RWPE2 (cell line): Measurements from ENCODE around the gene OR52B6.

Source experiments
- ATAC-seq: fragments of 200-7000 bp; cut with Tn5 transposase; 3 replicates; pipeline ENCODE4 v1.9.1; 2021; ENCODE audit warnings: low read depth
- DNase-seq: peaks from one replicate; pipeline ENCODE4 v3.0.0-alpha.2; 2020; ENCODE audit warnings: low spot score
- H3K27ac ChIP-seq: fragments of 450-650 bp; 2 replicates; pipeline ENCODE4 v1.5.1; 2017; ENCODE audit warnings: mild to moderate bottlenecking; ENCODE audit not compliant: poor library complexity, severe bottlenecking
- H3K27me3 ChIP-seq: fragments of 250-450 bp; sonication (Bioruptor Pico); 2 replicates; pipeline ENCODE4 v1.5.1; 2021; ENCODE audit warnings: mild to moderate bottlenecking, moderate library complexity; ENCODE audit not compliant: insufficient read depth, poor library complexity, severe bottlenecking
- H3K36me3 ChIP-seq: fragments of 250-450 bp; sonication (Bioruptor Pico); 2 replicates; pipeline ENCODE4 v1.5.1; 2020; ENCODE audit warnings: low read depth, mild to moderate bottlenecking, moderate library complexity
- H3K4me1 ChIP-seq: fragments of 250-450 bp; sonication (Bioruptor Pico); 2 replicates; pipeline ENCODE4 v1.5.1; 2021; ENCODE audit warnings: mild to moderate bottlenecking, moderate library complexity; ENCODE audit not compliant: insufficient read depth, poor library complexity, severe bottlenecking
- H3K4me3 ChIP-seq: fragments of 250-450 bp; sonication (Bioruptor Pico); 2 replicates; pipeline ENCODE4 v1.5.1; 2021; ENCODE audit warnings: mild to moderate bottlenecking, moderate library complexity; ENCODE audit not compliant: severe bottlenecking
- H3K9me3 ChIP-seq: fragments of 250-450 bp; sonication (Bioruptor Pico); 2 replicates; pipeline ENCODE4 v1.5.1; 2021; ENCODE audit warnings: mild to moderate bottlenecking, moderate library complexity; ENCODE audit not compliant: severe bottlenecking
- TF ChIP-seq, protein P1 (sequence below): fragments of 450-650 bp; IDR thresholded peaks from one replicate; pipeline ENCODE4 v1.5.1; 2017; ENCODE audit warnings: mild to moderate bottlenecking, moderate library complexity; ENCODE audit not compliant: poor library complexity, severe bottlenecking

Gene OR52B6

DNA sequence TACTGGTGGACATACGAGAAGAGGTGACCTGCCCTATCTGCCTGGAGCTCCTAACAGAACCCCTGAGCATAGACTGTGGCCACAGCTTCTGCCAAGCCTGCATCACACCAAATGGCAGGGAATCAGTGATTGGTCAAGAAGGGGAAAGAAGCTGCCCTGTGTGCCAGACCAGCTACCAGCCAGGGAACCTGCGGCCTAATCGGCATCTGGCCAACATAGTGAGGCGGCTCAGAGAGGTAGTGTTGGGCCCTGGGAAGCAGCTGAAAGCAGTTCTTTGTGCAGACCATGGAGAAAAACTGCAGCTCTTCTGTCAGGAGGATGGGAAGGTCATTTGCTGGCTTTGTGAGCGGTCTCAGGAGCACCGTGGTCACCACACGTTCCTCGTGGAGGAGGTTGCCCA, 22.6 kb downstream of the OR52B6 start:
- Histone ChIP-seq H3K27me3 (no peaks in the 10 kb centered on the region), H3K27ac (no peak overlapping the region), H3K4me1 (peaks cover 22% of the 10 kb centered on the region), H3K36me3 (peaks cover 15% of the 10 kb centered on the region; the same call in 1 of the 2 replicates), H3K4me3 (no peak overlapping the region), H3K9me3 (no peaks in the 10 kb centered on the region)
- TF ChIP-seq, protein P1, sequence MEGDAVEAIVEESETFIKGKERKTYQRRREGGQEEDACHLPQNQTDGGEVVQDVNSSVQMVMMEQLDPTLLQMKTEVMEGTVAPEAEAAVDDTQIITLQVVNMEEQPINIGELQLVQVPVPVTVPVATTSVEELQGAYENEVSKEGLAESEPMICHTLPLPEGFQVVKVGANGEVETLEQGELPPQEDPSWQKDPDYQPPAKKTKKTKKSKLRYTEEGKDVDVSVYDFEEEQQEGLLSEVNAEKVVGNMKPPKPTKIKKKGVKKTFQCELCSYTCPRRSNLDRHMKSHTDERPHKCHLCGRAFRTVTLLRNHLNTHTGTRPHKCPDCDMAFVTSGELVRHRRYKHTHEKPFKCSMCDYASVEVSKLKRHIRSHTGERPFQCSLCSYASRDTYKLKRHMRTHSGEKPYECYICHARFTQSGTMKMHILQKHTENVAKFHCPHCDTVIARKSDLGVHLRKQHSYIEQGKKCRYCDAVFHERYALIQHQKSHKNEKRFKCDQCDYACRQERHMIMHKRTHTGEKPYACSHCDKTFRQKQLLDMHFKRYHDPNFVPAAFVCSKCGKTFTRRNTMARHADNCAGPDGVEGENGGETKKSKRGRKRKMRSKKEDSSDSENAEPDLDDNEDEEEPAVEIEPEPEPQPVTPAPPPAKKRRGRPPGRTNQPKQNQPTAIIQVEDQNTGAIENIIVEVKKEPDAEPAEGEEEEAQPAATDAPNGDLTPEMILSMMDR: no peak
- no peak for DNase-seq
- ATAC-seq: no peak

GRCh38 chr11:5604896-5605295, 24.2 kb downstream of the OR52B6 start:
- TF ChIP-seq, protein P1: no peak
- ATAC-seq: no peak
- H3K27ac ChIP-seq: no peak overlapping the region
- peaks cover 15% of the 10 kb centered on the region; the same call in 1 of the 2 replicates for H3K36me3 ChIP-seq
- DNase-seq: no peak
- H3K9me3 ChIP-seq: no peaks in the 10 kb centered on the region
- H3K4me1 ChIP-seq: peaks cover 10% of the 10 kb centered on the region
- no peaks in the 10 kb centered on the region for H3K27me3 ChIP-seq
- no peak overlapping the region for H3K4me3 ChIP-seq

DNA sequence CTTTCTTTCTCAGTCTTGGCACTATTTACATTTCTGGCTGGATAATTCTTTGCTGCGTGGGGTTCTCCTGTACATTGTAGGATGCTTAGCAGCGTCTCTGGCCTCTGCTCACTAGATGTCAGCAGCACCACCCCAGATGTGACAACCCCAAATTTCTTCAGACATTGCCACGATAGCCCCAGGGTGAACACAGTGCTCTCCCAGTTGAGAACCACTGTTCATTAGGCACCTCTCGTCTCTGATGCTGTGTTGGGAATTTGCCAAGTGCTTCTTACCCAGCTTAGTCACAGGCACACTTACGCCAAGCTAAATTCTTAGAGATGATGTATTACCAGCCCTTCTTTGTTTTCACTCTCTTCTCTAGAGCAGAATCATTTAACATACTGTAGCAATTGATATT, 25.2 kb downstream of the OR52B6 start:
- H3K4me3 ChIP-seq: no peak overlapping the region
- ATAC-seq (peak; percentile 88), DNase-seq (peak; percentile 67)
- H3K4me1 ChIP-seq: peaks cover 9% of the 10 kb centered on the region
- H3K9me3 ChIP-seq: no peaks in the 10 kb centered on the region
- TF ChIP-seq, protein P1: peak; percentile 51
- peaks cover 15% of the 10 kb centered on the region; the same call in 1 of the 2 replicates for H3K36me3 ChIP-seq
- H3K27me3 ChIP-seq: no peaks in the 10 kb centered on the region
- H3K27ac ChIP-seq: no peak overlapping the region

- Histone ChIP-seq H3K27ac (no peak overlapping the region), H3K9me3 (no peaks in the 10 kb centered on the region), H3K27me3 (no peaks in the 10 kb centered on the region), H3K4me1 (peaks cover 6% of the 10 kb centered on the region), H3K4me3 (no peak overlapping the region), H3K36me3 (peaks cover 20% of the 10 kb centered on the region)
- TF ChIP-seq, protein P1: no peak
- ATAC-seq (no peak), DNase-seq (no peak)
These were observed 28.1 kb downstream of the OR52B6 start for GRCh38 chr11:5608808-5609207.

GRCh38 chr11:5610446-5610845, 29.8 kb downstream of the OR52B6 start:
- H3K27me3 ChIP-seq: no peaks in the 10 kb centered on the region
- H3K27ac ChIP-seq: no peak overlapping the region
- H3K9me3 ChIP-seq: no peaks in the 10 kb centered on the region
- H3K4me1 ChIP-seq: peaks cover 6% of the 10 kb centered on the region
- no peak for DNase-seq
- peaks cover 15% of the 10 kb centered on the region for H3K36me3 ChIP-seq
- TF ChIP-seq, protein P1: no peak
- H3K4me3 ChIP-seq: no peak overlapping the region
- no peak for ATAC-seq
